ENCODE data around the gene GRID1. TPM values are rescaled to one million over a fixed set of nuclear protein-coding genes. Genes with fewer than 3 reads are reported as not detected.

The GRID1 gene
- total and polyA plus RNA-seq, 9 of the 15 experiments (the other 6 are each of a cell fraction or from before 2014, with no cell fraction given): 0.01 to 7.2 (median 1.2) TPM

DNA sequence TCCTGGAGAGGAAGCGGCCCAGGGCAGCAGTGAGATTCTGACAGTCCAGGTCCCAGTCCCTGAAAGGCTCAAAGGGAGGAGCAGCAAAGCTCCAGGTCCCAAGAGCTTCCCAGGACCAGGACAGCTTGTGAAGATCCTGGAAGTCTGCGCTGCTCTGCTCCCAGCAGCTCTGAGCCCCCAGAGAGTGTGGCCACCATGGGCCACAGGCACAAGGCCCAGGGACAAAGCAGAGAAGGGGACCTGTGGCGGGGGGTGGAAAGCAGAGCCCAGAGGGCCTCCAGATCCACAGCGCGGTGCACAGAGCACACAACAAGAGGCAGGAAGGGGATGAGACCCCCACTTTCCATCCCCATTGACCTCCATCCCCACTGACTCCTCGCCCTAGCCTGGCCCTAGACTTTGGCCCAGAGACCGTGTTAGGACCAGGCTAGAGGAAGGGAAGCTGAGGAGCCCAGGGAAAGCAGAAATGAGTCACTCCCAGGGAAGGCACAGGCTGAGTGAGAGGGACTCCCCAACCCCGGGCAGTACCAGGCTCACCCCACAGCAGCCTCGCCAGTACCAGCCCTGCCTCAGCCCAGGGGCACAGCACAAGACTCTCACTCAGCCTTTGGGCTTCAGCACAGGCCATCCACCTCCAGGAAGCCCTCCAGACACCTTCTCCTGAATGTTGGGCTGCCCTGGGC lies 75.5 kb downstream of the GRID1 start:
- Histone ChIP-seq H3K27me3 (ENCODE audit: control insufficient read depth in 2 of 2, insufficient read depth in 2 of 2, low read length in 2 of 2) (peaks cover 0 to 6% of the 10 kb centered on the region in 2 experiments; a peak in 1 of 5 replicates), H3K9ac (ENCODE audit: insufficient read depth in 1 of 2, low read depth in 2 of 2, low read length in 2 of 2) (no peak overlapping the region), H3K4me2 (ENCODE audit: insufficient read depth, low read length) (no peak overlapping the region), H3K9me1 (ENCODE audit: control insufficient read depth, insufficient read depth, low read length) (no peaks in the 10 kb centered on the region), H4K20me1 (replicated peaks; ENCODE audit: control insufficient read depth, insufficient read depth, low read length) (no peaks in the 10 kb centered on the region), H3K4me3 (no peak overlapping the region), H3K27ac (ENCODE audit: extremely low read depth, low read depth, low read length) (no peak overlapping the region), H2AFZ (ENCODE audit: low read depth, low read length) (no peak overlapping the region), H3K79me2 (ENCODE audit: control insufficient read depth, insufficient read depth, low read length) (no peaks in the 10 kb centered on the region), H3K36me3 (ENCODE audit: control insufficient read depth, insufficient read depth, low read length) (no peaks in the 10 kb centered on the region), H3K9me3 (replicated peaks; ENCODE audit: control insufficient read depth, insufficient read depth, low read depth, low read length) (no peaks in the 10 kb centered on the region), H3K4me1 (replicated peaks in 1 of 2; ENCODE audit: control insufficient read depth in 2 of 2, insufficient read depth in 2 of 2, low read length in 2 of 2) (no peaks in the 10 kb centered on the region; a peak in 1 of 5 replicates)
- BruUV-seq (replicated peaks): no TSS peak
- ChIA-PET POLR2A (interaction anchor here (0.5 kb wide), 1 partner anchor 529 kb away, joined by 3 read pairs; no protein-coding TSS in a partner anchor), CTCF (ENCODE audit: low intra/inter-chr PET ratio) (no interaction called here)
- no peak for ATAC-seq
- intact Hi-C loops (cut with micrococcal nuclease): no loop called here
- WGBS (ENCODE audit: insufficient coverage, low coverage, missing lambda C conversion rate): 0% methylated on average over 3 of the region's 9 CpGs
- in situ Hi-C loops (cut with MboI): no loop called here
- DNase-seq (ENCODE audit: extremely low read depth in 1 of 4, low spot score in 3 of 4): no peak
- no peak for FAIRE-seq
- TF ChIP-seq CREM (IDR thresholded peaks at IDR 0.05; ENCODE audit: low read depth): no peak
- no peak for TF ChIP-seq ZNF57 (CRISPR knock-in tag; IDR thresholded peaks at IDR 0.05)
- no peak for TF ChIP-seq SRSF1 (IDR thresholded peaks at IDR 0.05; ENCODE audit: low read depth, low read length)
- no peak for TF ChIP-seq DDX20 (tag; IDR thresholded peaks at IDR 0.05; ENCODE audit: low read depth)
- TF ChIP-seq ZNF75A (CRISPR knock-in tag; IDR thresholded peaks at IDR 0.05): no peak
- TF ChIP-seq TCFL5 (CRISPR knock-in tag; conservative IDR thresholded peaks at IDR 0.05): no peak
- TF ChIP-seq PTBP1 (IDR thresholded peaks at IDR 0.05; ENCODE audit: low read depth, low read length): no peak
- no peak for TF ChIP-seq SIN3A (IDR thresholded peaks at IDR 0.05; ENCODE audit: borderline replicate concordance in 2 of 2, control insufficient read depth in 1 of 2, low read depth in 2 of 2, low read length in 2 of 2)
- TF ChIP-seq, protein P1, sequence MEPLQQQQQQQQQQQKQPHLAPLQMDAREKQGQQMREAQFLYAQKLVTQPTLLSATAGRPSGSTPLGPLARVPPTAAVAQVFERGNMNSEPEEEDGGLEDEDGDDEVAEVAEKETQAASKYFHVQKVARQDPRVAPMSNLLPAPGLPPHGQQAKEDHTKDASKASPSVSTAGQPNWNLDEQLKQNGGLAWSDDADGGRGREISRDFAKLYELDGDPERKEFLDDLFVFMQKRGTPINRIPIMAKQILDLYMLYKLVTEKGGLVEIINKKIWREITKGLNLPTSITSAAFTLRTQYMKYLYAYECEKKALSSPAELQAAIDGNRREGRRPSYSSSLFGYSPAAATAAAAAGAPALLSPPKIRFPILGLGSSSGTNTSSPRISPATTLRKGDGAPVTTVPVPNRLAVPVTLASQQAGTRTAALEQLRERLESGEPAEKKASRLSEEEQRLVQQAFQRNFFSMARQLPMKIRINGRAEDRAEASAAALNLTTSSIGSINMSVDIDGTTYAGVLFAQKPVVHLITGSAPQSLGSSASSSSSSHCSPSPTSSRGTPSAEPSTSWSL (CRISPR knock-in tag; IDR thresholded peaks at IDR 0.05; ENCODE audit: borderline replicate concordance): no peak
- TF ChIP-seq ATF7 (IDR thresholded peaks at IDR 0.05): no peak
- TF ChIP-seq, protein P2, sequence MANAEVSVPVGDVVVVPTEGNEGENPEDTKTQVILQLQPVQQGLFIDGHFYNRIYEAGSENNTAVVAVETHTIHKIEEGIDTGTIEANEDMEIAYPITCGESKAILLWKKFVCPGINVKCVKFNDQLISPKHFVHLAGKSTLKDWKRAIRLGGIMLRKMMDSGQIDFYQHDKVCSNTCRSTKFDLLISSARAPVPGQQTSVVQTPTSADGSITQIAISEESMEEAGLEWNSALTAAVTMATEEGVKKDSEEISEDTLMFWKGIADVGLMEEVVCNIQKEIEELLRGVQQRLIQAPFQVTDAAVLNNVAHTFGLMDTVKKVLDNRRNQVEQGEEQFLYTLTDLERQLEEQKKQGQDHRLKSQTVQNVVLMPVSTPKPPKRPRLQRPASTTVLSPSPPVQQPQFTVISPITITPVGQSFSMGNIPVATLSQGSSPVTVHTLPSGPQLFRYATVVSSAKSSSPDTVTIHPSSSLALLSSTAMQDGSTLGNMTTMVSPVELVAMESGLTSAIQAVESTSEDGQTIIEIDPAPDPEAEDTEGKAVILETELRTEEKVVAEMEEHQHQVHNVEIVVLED (CRISPR knock-in tag; IDR thresholded peaks at IDR 0.05): no peak
- TF ChIP-seq SMARCA5 (IDR thresholded peaks at IDR 0.05): no peak
- TF ChIP-seq, protein P3, sequence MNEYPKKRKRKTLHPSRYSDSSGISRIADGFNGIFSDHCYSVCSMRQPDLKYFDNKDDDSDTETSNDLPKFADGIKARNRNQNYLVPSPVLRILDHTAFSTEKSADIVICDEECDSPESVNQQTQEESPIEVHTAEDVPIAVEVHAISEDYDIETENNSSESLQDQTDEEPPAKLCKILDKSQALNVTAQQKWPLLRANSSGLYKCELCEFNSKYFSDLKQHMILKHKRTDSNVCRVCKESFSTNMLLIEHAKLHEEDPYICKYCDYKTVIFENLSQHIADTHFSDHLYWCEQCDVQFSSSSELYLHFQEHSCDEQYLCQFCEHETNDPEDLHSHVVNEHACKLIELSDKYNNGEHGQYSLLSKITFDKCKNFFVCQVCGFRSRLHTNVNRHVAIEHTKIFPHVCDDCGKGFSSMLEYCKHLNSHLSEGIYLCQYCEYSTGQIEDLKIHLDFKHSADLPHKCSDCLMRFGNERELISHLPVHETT (CRISPR knock-in tag; conservative IDR thresholded peaks at IDR 0.05 in 1 of 2, IDR thresholded peaks at IDR 0.05 in 1 of 2): no peak
- no peak for TF ChIP-seq GATAD2A (IDR thresholded peaks at IDR 0.05)
- TF ChIP-seq PCBP2 (IDR thresholded peaks at IDR 0.05; ENCODE audit: low read depth, low read length, poor library complexity, severe bottlenecking): no peak
- TF ChIP-seq NR2C1 (IDR thresholded peaks at IDR 0.05): no peak
- TF ChIP-seq NR2C1 (tag; IDR thresholded peaks at IDR 0.05): no peak
